GM10266 (cell line): ENCODE data around the gene ZDHHC18.

Experiments used
- DNase-seq: peaks from one replicate; pipeline ENCODE4 v3.0.0; 2012; ENCODE audit errors: extremely low spot score
- TF ChIP-seq, protein P1 (sequence below): IDR thresholded peaks from 2 replicates; pipeline ENCODE4 v1.5.1; 2012; ENCODE audit warnings: mild to moderate bottlenecking, low read depth; ENCODE audit not compliant: control insufficient read depth, insufficient read depth; ENCODE audit errors: missing control alignments

ZDHHC18 gene

DNA sequence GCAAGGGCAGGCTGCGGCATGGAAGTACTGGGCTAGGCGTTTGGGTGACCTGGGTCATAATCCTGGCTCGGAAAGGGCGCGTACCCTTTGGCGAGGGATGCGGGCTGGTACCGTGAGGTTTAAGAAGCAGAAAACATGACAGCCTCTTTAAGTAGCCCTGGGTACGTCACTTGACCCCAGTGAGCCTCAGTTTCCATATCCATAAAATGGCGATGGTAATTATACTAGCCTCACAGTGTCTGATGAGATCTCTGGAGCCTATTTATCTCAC lies 38.0 kb upstream of the ZDHHC18 start:
- DNase-seq: no peak
- TF ChIP-seq, protein P1, sequence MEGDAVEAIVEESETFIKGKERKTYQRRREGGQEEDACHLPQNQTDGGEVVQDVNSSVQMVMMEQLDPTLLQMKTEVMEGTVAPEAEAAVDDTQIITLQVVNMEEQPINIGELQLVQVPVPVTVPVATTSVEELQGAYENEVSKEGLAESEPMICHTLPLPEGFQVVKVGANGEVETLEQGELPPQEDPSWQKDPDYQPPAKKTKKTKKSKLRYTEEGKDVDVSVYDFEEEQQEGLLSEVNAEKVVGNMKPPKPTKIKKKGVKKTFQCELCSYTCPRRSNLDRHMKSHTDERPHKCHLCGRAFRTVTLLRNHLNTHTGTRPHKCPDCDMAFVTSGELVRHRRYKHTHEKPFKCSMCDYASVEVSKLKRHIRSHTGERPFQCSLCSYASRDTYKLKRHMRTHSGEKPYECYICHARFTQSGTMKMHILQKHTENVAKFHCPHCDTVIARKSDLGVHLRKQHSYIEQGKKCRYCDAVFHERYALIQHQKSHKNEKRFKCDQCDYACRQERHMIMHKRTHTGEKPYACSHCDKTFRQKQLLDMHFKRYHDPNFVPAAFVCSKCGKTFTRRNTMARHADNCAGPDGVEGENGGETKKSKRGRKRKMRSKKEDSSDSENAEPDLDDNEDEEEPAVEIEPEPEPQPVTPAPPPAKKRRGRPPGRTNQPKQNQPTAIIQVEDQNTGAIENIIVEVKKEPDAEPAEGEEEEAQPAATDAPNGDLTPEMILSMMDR: no peak

DNA sequence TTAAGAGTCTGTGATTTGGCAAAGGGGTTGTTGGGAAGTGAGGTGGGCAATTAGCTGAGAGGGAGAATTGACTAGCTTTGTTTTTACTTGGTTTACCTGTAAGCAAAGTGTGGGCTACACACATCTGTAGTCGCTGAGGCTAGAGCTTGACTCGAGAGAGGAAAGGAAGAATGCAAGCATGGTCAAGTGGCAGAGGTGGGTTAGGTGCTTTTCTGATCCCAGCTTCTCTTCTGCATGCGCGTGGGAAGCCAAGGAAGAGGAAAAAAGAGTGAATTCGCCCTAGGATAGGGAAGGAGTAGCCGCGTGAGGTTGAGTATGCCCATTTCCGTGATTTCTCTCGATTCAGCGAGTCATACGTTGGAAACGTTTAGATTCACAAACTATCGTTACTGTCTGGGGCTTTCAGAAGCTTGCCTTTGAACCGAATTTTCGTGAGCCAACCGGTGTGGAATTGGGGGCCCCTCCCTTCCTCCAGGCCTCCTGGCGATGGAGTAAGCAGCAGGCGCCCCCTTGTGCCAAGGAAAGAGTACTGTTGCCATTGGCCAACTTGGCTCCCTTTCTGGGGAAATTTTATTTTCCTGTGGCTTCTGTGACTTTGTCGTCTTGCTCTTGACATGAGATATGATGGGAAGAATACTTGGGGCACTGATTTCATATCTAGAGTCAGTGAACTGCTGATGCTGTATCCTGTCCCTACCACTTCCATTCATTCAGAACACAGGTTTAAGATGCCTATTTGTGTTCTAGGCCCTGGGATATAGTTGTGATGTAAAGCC lies 37.5 kb upstream of the ZDHHC18 start:
- peak; percentile 85 for DNase-seq
- TF ChIP-seq, protein P1: peak; percentile 91

- TF ChIP-seq, protein P1: no peak
- DNase-seq: no peak
Measured at GRCh38 chr1:26789612-26789865, 36.9 kb upstream of the ZDHHC18 start.

GRCh38 chr1:26789931-26790330 lies 36.6 kb upstream of the ZDHHC18 start:
- TF ChIP-seq, protein P1: peak; percentile 1
- DNase-seq: no peak

DNA sequence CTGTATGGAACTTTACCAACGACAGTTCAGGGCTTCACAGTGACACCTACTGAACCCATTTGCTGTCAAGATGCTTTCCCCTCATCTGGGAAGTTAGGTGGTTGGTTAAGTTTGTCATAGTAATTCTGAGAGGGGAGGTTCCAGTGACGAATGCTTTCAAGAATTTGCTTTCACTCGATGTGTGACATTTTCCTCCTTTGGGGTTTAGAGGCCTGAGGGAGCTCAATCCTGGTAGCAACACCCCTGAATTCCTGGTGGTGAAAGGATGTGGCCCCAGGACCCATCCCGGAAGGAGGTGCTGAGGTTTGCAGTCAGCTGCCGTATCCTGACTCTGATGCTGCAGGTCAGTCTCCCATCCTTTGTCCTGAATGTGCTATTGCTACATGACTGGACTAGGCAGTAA lies 35.9 kb upstream of the ZDHHC18 start:
- TF ChIP-seq, protein P1: no peak
- DNase-seq: peak; percentile 72

DNA sequence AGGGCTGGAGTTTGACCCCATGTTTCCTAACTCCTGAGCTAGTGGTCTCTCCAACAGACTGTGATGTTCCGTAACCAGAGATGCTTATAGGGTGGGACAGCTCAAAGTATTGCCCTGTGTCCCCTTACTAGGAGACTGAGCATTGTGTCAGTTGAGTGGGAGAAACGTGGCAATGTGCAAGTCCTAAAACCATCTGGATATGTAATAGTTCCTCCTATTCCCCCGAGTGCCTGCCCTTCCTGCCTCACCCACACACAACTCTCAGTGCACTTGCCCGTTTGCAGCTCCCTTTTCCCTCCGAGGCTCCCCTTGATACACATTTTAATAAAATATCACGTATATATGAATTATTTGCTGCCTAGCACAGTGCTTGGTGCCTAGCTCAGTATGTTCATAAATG lies 35.3 kb upstream of the ZDHHC18 start:
- no peak for DNase-seq
- TF ChIP-seq, protein P1: no peak

DNA sequence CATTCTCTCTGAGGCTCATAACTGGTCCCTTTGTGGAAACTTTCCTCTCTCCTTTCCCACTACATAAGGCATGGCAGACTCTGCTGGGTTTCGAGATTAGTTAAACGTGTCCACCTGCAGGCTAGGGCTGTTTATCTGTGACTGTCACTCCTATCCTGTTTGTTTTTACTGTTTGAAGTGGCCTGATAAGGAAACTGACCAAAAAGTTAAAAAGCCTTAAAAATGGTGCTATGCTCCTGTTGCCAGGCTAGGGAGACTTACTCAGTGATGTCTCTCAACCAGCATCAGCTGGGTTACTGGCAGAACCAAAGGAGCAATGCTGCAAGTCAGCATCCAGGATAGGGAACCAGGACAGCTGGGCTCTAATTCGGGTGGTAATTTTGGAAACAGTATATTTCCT lies 34.9 kb upstream of the ZDHHC18 start:
- TF ChIP-seq, protein P1: no peak
- DNase-seq: no peak
